GM19463 (cell line): ENCODE data around the gene NELL2.

Experiments
- ATAC-seq: cut with Tn5 transposase; IDR thresholded peaks from one replicate; pipeline ENCODE4 v1.9.1; 2021; ENCODE audit warnings: mild to moderate bottlenecking, moderate library complexity; ENCODE audit not compliant: unreplicated experiment

The NELL2 gene

GRCh38 chr12:44550377-44550776, 325.7 kb downstream of the NELL2 start:
- ATAC-seq, result no peak

- ATAC-seq, result no peak
These were observed 330.1 kb downstream of the NELL2 start for GRCh38 chr12:44546060-44546459.

GRCh38 chr12:44544018-44544417, 332.1 kb downstream of the NELL2 start:
- ATAC-seq, result no peak

GRCh38 chr12:44542716-44543115, 333.4 kb downstream of the NELL2 start:
- no peak for ATAC-seq

- no peak for ATAC-seq
These were observed 338.8 kb downstream of the NELL2 start for GRCh38 chr12:44537354-44537753.

- ATAC-seq, result no peak
These were observed 343.2 kb downstream of the NELL2 start for GRCh38 chr12:44532940-44533339.

- no peak for ATAC-seq
These were observed 344.7 kb downstream of the NELL2 start for GRCh38 chr12:44531320-44531971.

- ATAC-seq, result no peak
These were observed 349.4 kb downstream of the NELL2 start for GRCh38 chr12:44526655-44527182.

- no peak for ATAC-seq
These were observed 350.1 kb downstream of the NELL2 start for GRCh38 chr12:44525806-44526654.

GRCh38 chr12:44523828-44524227, 352.3 kb downstream of the NELL2 start:
- no peak for ATAC-seq

GRCh38 chr12:44521702-44522101, 354.4 kb downstream of the NELL2 start:
- ATAC-seq, result no peak

- ATAC-seq, result no peak
These were observed 356.2 kb downstream of the NELL2 start for GRCh38 chr12:44519931-44520330.

GRCh38 chr12:44511289-44511688, 364.8 kb downstream of the NELL2 start:
- no peak for ATAC-seq

GRCh38 chr12:44510510-44510909, 365.6 kb downstream of the NELL2 start:
- no peak for ATAC-seq

GRCh38 chr12:44510076-44510475, 366.0 kb downstream of the NELL2 start:
- ATAC-seq, result no peak

GRCh38 chr12:44509471-44509870, 366.6 kb downstream of the NELL2 start:
- ATAC-seq, result no peak

- no peak for ATAC-seq
These were observed 368.7 kb downstream of the NELL2 start for GRCh38 chr12:44507461-44507860.

- no peak for ATAC-seq
These were observed 371.3 kb downstream of the NELL2 start for GRCh38 chr12:44504799-44505198.

- ATAC-seq, result no peak
These were observed 372.8 kb downstream of the NELL2 start for GRCh38 chr12:44503329-44503728.

- no peak for ATAC-seq
These were observed 373.4 kb downstream of the NELL2 start for GRCh38 chr12:44502681-44503080.

GRCh38 chr12:44500423-44500822, 375.7 kb downstream of the NELL2 start:
- ATAC-seq, result no peak

- no peak for ATAC-seq
These were observed 379.1 kb downstream of the NELL2 start for GRCh38 chr12:44497044-44497443.
